Gastroesophageal sphincter (tissue), 3 donors: ENCODE results near the gene INTS12.

Experiments
- CTCF ChIP-seq, 4 experiments: fragments of 200-600 bp in 2 of 4; fragments of 450-650 bp in 2 of 4; sonication (generic) in 1 of 4; IDR thresholded peaks; one replicate each; pipeline ENCODE4 v1.5.1; 2017 to 2019; ENCODE audit warnings: antibody characterized with exemption in 4 of 4, mild to moderate bottlenecking in 2 of 4, moderate library complexity in 2 of 4
- POLR2A ChIP-seq, 2 donors: fragments of 450-650 bp; IDR thresholded peaks; one replicate each; pipeline ENCODE4 v1.6.1; 2017; ENCODE audit warnings: antibody characterized with exemption in 2 of 2, mild to moderate bottlenecking in 2 of 2, moderate library complexity in 1 of 2
- POLR2AphosphoS5 ChIP-seq: sonication (generic); formaldehyde crosslinking; IDR thresholded peaks from one replicate; pipeline ENCODE4 v1.6.1; 2017; ENCODE audit warnings: antibody characterized with exemption

GRCh38 chr4:105651884-105652283 is 56.6 kb downstream of the INTS12 start:
- TF ChIP-seq CTCF (IDR thresholded peaks at IDR 0.05) = no peak
- TF ChIP-seq POLR2A (IDR thresholded peaks at IDR 0.05) = no peak
- no peak for TF ChIP-seq POLR2AphosphoS5
